HEK293 (cell line): Measurements from ENCODE around the gene KIF11.

ENCODE experiments used
- ZBTB49 ChIP-seq: fragments of 450-650 bp; formaldehyde crosslinking; IDR thresholded peaks from 2 replicates; pipeline ENCODE4 v1.5.1; 2016; ENCODE audit warnings: missing biosample characterization, missing genetic modification characterization, low read depth
- ZNF16 ChIP-seq: fragments of 450-650 bp; formaldehyde crosslinking; IDR thresholded peaks from 2 replicates; pipeline ENCODE4 v1.5.1; 2016; ENCODE audit warnings: low read depth, missing biosample characterization, missing genetic modification characterization
- TF ChIP-seq, protein P1 (sequence below): fragments of 450-650 bp; formaldehyde crosslinking; IDR thresholded peaks from 2 replicates; pipeline ENCODE4 v1.5.1; 2016; ENCODE audit warnings: missing biosample characterization, missing genetic modification characterization
- TF ChIP-seq, protein P2 (sequence below): fragments of 450-650 bp; formaldehyde crosslinking; IDR thresholded peaks from 2 replicates; pipeline ENCODE4 v1.5.1; 2016; ENCODE audit warnings: missing biosample characterization, missing genetic modification characterization, low read depth

DNA sequence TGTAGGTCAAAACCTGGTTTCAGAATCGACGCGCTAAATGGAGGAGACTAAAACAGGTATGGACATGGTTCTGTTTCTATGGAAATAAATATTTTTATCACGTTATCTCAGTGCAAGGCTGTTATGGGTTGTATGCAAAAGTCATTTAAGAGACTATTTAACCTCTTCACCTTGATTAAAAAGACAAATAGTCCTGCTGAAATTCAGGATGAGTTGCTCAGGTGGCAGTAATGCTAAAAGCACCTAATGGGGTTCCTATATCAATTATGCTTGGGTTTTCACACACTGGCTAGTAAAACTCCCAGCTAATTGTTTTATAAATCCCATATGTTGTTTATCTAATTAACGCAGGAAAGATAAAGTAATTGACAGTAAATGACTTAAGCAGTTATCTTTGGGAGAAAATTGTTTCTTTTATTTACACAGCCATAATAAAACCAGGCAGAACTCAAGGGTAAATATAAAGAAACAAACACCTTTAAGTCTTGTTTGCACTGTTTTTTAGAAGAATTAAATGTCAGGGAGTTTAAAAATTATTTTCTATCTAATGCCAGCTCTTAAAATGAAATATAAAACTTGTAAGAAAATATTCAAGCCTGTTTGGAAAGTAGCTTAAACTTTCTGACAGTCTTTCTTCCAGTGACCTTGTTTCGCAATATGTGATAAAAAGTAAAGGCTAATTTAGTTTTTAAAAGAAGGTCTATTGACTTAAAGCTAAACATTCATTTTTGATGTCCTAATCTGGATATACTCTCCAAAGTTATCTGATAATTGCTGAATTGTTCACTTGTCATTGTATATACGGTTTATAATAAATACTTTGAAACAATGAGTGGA lies 100.0 kb downstream of the KIF11 start:
- TF ChIP-seq, protein P1, sequence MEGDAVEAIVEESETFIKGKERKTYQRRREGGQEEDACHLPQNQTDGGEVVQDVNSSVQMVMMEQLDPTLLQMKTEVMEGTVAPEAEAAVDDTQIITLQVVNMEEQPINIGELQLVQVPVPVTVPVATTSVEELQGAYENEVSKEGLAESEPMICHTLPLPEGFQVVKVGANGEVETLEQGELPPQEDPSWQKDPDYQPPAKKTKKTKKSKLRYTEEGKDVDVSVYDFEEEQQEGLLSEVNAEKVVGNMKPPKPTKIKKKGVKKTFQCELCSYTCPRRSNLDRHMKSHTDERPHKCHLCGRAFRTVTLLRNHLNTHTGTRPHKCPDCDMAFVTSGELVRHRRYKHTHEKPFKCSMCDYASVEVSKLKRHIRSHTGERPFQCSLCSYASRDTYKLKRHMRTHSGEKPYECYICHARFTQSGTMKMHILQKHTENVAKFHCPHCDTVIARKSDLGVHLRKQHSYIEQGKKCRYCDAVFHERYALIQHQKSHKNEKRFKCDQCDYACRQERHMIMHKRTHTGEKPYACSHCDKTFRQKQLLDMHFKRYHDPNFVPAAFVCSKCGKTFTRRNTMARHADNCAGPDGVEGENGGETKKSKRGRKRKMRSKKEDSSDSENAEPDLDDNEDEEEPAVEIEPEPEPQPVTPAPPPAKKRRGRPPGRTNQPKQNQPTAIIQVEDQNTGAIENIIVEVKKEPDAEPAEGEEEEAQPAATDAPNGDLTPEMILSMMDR, result no peak
- TF ChIP-seq ZNF16 (no peak), ZBTB49 (tag by site-specific recombination) (no peak)
- TF ChIP-seq, protein P2, sequence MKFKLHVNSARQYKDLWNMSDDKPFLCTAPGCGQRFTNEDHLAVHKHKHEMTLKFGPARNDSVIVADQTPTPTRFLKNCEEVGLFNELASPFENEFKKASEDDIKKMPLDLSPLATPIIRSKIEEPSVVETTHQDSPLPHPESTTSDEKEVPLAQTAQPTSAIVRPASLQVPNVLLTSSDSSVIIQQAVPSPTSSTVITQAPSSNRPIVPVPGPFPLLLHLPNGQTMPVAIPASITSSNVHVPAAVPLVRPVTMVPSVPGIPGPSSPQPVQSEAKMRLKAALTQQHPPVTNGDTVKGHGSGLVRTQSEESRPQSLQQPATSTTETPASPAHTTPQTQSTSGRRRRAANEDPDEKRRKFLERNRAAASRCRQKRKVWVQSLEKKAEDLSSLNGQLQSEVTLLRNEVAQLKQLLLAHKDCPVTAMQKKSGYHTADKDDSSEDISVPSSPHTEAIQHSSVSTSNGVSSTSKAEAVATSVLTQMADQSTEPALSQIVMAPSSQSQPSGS, result no peak
